ENCODE measurements around the gene GJA9.
"Not testable (repeated sequence)": the region's sequence is repeated elsewhere in the genome, so short reads cannot be mapped to it uniquely, and the experiment has no call there.

The GJA9 gene

DNA sequence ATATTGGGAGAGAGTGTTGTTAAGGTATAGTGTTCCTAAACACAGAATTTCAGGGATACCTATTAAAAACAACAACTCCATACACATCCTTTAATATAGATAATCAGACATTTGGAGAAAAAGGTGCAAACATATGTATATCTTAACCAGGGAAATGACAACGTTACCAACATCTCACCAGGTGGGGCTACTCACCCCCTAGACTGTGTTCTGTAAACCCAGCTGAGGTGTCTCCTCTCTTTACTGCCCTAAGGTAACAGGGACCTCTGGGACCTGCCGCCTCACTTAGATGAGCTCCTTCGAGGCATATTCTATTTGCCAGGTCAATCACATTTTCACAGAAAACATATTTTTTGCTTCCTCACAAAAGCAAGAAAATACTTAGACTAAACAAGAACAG lies 35.2 kb downstream of the GJA9 start:
- Histone ChIP-seq H3K9me3 (ENCODE audit: control insufficient read depth, insufficient read depth, low read depth, low read length) (no peaks in the 10 kb centered on the region), H3K27me3 (ENCODE audit: control insufficient read depth, insufficient read depth, low read length) (no peaks in the 10 kb centered on the region), H3K9ac (ENCODE audit: low read length) (no peak overlapping the region), H3K4me3 (ENCODE audit: low read depth, low read length) (no peak overlapping the region), H3K4me1 (ENCODE audit: control insufficient read depth, insufficient read depth, low read length) (no peaks in the 10 kb centered on the region), H3K27ac (ENCODE audit: low read depth, low read length) (no peak overlapping the region), H3K36me3 (ENCODE audit: control insufficient read depth, insufficient read depth, low read length) (peaks cover 56% of the 10 kb centered on the region)

- H3K27me3 ChIP-seq (ENCODE audit: control insufficient read depth, insufficient read depth, low read length); H3K9ac ChIP-seq (ENCODE audit: low read length); H3K4me3 ChIP-seq (ENCODE audit: low read depth, low read length); H3K4me1 ChIP-seq (ENCODE audit: control insufficient read depth, insufficient read depth, low read length); H3K9me3 ChIP-seq (ENCODE audit: control insufficient read depth, insufficient read depth, low read depth, low read length); H3K27ac ChIP-seq (ENCODE audit: low read depth, low read length): not testable (repeated sequence)
- H3K36me3 ChIP-seq (ENCODE audit: control insufficient read depth, insufficient read depth, low read length): peaks cover 49% of the 10 kb centered on the region
Observed at GRCh38 chr1:38845088-38845487, 36.3 kb downstream of the GJA9 start.

GRCh38 chr1:38840281-38840680 lies 41.1 kb downstream of the GJA9 start:
- Histone ChIP-seq H3K4me1 (ENCODE audit: control insufficient read depth, insufficient read depth, low read length) (peaks cover 9% of the 10 kb centered on the region), H3K36me3 (ENCODE audit: control insufficient read depth, insufficient read depth, low read length) (peaks cover 33% of the 10 kb centered on the region), H3K9me3 (ENCODE audit: control insufficient read depth, insufficient read depth, low read depth, low read length) (no peaks in the 10 kb centered on the region), H3K9ac (ENCODE audit: low read length) (no peak overlapping the region), H3K27me3 (ENCODE audit: control insufficient read depth, insufficient read depth, low read length) (no peaks in the 10 kb centered on the region), H3K27ac (ENCODE audit: low read depth, low read length) (no peak overlapping the region), H3K4me3 (ENCODE audit: low read depth, low read length) (no peak overlapping the region)

GRCh38 chr1:38839363-38839762 lies 42.0 kb downstream of the GJA9 start:
- Histone ChIP-seq H3K36me3 (ENCODE audit: control insufficient read depth, insufficient read depth, low read length) (peaks cover 32% of the 10 kb centered on the region), H3K27me3 (ENCODE audit: control insufficient read depth, insufficient read depth, low read length) (no peaks in the 10 kb centered on the region), H3K4me1 (ENCODE audit: control insufficient read depth, insufficient read depth, low read length) (peaks cover 9% of the 10 kb centered on the region), H3K9ac (ENCODE audit: low read length) (no peak overlapping the region), H3K4me3 (ENCODE audit: low read depth, low read length) (no peak overlapping the region), H3K9me3 (ENCODE audit: control insufficient read depth, insufficient read depth, low read depth, low read length) (no peaks in the 10 kb centered on the region), H3K27ac (ENCODE audit: low read depth, low read length) (no peak overlapping the region)

DNA sequence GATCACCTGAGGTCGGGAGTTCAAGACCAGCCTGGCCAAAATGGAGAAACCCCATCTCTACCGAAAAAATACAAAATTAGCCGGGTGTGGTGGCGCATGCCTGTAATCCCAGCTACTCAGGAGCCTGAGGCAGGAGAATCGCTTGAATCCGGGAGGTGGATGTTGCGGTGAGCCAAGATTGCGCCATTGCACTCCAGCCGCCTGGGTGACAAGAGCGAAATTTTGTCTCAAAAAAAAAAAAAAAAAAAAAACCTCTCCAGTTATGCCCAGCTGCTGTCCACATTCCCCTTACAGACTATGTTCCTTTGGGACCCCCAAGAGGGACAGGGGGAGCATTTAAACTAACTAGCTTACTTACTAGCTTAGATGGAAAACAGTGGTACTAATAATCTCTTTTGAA lies 45.1 kb downstream of the GJA9 start:
- not testable (repeated sequence) for H3K9me3 ChIP-seq (ENCODE audit: control insufficient read depth, insufficient read depth, low read depth, low read length); H3K4me1 ChIP-seq (ENCODE audit: control insufficient read depth, insufficient read depth, low read length); H3K4me3 ChIP-seq (ENCODE audit: low read depth, low read length); H3K27me3 ChIP-seq (ENCODE audit: control insufficient read depth, insufficient read depth, low read length); H3K27ac ChIP-seq (ENCODE audit: low read depth, low read length); H3K9ac ChIP-seq (ENCODE audit: low read length)
- peaks cover 20% of the 10 kb centered on the region for H3K36me3 ChIP-seq (ENCODE audit: control insufficient read depth, insufficient read depth, low read length)

DNA sequence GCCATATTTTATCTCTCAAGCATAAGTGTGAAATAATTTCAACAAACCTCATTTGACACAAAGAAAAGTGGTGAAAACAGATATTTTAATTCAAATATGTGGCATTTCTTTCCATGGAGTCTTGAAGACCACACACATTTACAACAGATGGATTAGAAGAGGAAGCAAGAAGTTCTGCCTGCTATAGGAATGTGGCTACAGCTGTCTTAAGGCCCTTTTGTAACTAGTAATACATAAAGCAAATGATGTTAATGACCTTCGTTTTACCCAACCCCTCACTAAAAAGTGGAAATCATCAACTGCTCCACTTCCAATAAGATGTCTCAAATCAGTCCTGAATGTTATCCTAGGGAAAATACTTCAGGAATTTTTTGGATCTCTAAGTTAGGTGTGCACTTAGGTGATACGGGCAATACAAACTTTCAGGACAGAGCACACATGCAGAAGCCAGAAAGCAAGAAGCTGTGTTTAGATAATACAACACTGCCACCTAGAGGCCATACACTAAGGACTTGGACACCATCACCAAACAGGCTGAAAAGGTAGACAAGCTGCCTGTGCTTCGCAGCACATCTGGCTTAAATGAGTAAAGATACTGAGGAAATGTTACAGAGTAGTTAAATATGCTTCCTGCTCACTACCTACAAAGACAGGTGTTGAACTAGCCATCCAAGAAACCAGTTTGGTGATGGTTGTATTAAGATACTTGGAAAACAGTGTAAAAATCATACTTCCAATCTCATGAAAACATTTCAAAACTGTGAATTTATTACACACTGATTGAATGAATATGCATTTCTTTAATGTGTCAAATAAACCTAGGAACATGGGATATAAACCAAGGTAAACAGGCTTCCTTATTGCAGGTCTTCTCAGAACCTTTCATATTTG lies 46.2 kb downstream of the GJA9 start:
- no peak overlapping the region for H3K27ac ChIP-seq (ENCODE audit: low read depth, low read length)
- H3K9ac ChIP-seq (ENCODE audit: low read length): no peak overlapping the region
- H3K4me1 ChIP-seq (ENCODE audit: control insufficient read depth, insufficient read depth, low read length): peaks cover 9% of the 10 kb centered on the region
- no peak overlapping the region for H3K4me3 ChIP-seq (ENCODE audit: low read depth, low read length)
- H3K36me3 ChIP-seq (ENCODE audit: control insufficient read depth, insufficient read depth, low read length): peaks cover 18% of the 10 kb centered on the region
- H3K27me3 ChIP-seq (ENCODE audit: control insufficient read depth, insufficient read depth, low read length): no peaks in the 10 kb centered on the region
- no peaks in the 10 kb centered on the region for H3K9me3 ChIP-seq (ENCODE audit: control insufficient read depth, insufficient read depth, low read depth, low read length)

GRCh38 chr1:38834221-38834782 lies 47.1 kb downstream of the GJA9 start:
- H3K36me3 ChIP-seq (ENCODE audit: control insufficient read depth, insufficient read depth, low read length): peaks cover 12% of the 10 kb centered on the region
- no peak overlapping the region for H3K27ac ChIP-seq (ENCODE audit: low read depth, low read length)
- H3K9me3 ChIP-seq (ENCODE audit: control insufficient read depth, insufficient read depth, low read depth, low read length): no peaks in the 10 kb centered on the region
- peaks cover 9% of the 10 kb centered on the region for H3K4me1 ChIP-seq (ENCODE audit: control insufficient read depth, insufficient read depth, low read length)
- no peak overlapping the region for H3K9ac ChIP-seq (ENCODE audit: low read length)
- no peak overlapping the region for H3K4me3 ChIP-seq (ENCODE audit: low read depth, low read length)
- no peaks in the 10 kb centered on the region for H3K27me3 ChIP-seq (ENCODE audit: control insufficient read depth, insufficient read depth, low read length)

DNA sequence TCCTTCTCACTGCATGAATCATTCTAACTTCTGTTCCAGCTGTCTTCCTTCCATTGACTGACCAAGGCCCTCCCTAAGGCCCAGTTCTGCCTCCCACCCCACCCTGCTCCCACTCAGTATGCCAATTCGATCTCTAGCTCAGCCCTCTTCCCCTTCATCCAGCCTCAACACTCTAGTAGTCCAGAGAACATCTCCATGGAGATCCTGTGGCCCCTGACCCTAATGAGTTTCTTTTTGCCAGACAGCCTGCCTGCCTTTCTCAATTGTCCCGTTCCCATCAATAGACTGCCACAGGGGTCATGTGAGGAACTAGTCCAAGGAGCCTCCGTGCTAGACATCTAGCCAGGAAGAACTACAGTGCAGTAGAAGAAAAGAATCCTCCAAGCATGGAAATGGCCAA lies 48.2 kb downstream of the GJA9 start:
- no peaks in the 10 kb centered on the region for H3K9me3 ChIP-seq (ENCODE audit: control insufficient read depth, insufficient read depth, low read depth, low read length)
- H3K4me3 ChIP-seq (ENCODE audit: low read depth, low read length): no peak overlapping the region

GRCh38 chr1:38832370-38832734 lies 49.0 kb downstream of the GJA9 start:
- Histone ChIP-seq H3K9ac (ENCODE audit: low read length) (no peak overlapping the region), H3K36me3 (ENCODE audit: control insufficient read depth, insufficient read depth, low read length) (no peaks in the 10 kb centered on the region), H3K27me3 (ENCODE audit: control insufficient read depth, insufficient read depth, low read length) (no peaks in the 10 kb centered on the region), H3K9me3 (ENCODE audit: control insufficient read depth, insufficient read depth, low read depth, low read length) (no peaks in the 10 kb centered on the region), H3K4me1 (ENCODE audit: control insufficient read depth, insufficient read depth, low read length) (peaks cover 9% of the 10 kb centered on the region), H3K27ac (ENCODE audit: low read depth, low read length) (no peak overlapping the region), H3K4me3 (ENCODE audit: low read depth, low read length) (no peak overlapping the region)

More for the DNA sequence above, 48.2 kb downstream of the GJA9 start:
- Histone ChIP-seq H3K4me1 (ENCODE audit: control insufficient read depth, insufficient read depth, low read length) (peaks cover 9% of the 10 kb centered on the region), H3K9ac (ENCODE audit: low read length) (no peak overlapping the region), H3K27ac (ENCODE audit: low read depth, low read length) (no peak overlapping the region), H3K27me3 (ENCODE audit: control insufficient read depth, insufficient read depth, low read length) (no peaks in the 10 kb centered on the region), H3K36me3 (ENCODE audit: control insufficient read depth, insufficient read depth, low read length) (0 out of 2 replicates have a peak, but pooled peaks cover under 1% of the 10 kb centered on the region)

GRCh38 chr1:38831731-38832369 lies 49.5 kb downstream of the GJA9 start:
- Histone ChIP-seq H3K4me1 (ENCODE audit: control insufficient read depth, insufficient read depth, low read length) (peaks cover 4% of the 10 kb centered on the region; the same call in 1 of the 2 replicates), H3K36me3 (ENCODE audit: control insufficient read depth, insufficient read depth, low read length) (no peaks in the 10 kb centered on the region), H3K9me3 (ENCODE audit: control insufficient read depth, insufficient read depth, low read depth, low read length) (no peaks in the 10 kb centered on the region), H3K4me3 (ENCODE audit: low read depth, low read length) (no peak overlapping the region), H3K9ac (ENCODE audit: low read length) (no peak overlapping the region), H3K27ac (ENCODE audit: low read depth, low read length) (no peak overlapping the region), H3K27me3 (ENCODE audit: control insufficient read depth, insufficient read depth, low read length) (no peaks in the 10 kb centered on the region)

GRCh38 chr1:38829368-38829767 lies 52.0 kb downstream of the GJA9 start:
- no peak overlapping the region for H3K27ac ChIP-seq (ENCODE audit: low read depth, low read length)
- no peaks in the 10 kb centered on the region for H3K36me3 ChIP-seq (ENCODE audit: control insufficient read depth, insufficient read depth, low read length)
- H3K4me3 ChIP-seq (ENCODE audit: low read depth, low read length): no peak overlapping the region
- no peak overlapping the region for H3K9ac ChIP-seq (ENCODE audit: low read length)
- no peaks in the 10 kb centered on the region for H3K9me3 ChIP-seq (ENCODE audit: control insufficient read depth, insufficient read depth, low read depth, low read length)
- 0 out of 2 replicates have a peak, but pooled peaks cover 3% of the 10 kb centered on the region for H3K27me3 ChIP-seq (ENCODE audit: control insufficient read depth, insufficient read depth, low read length)
- H3K4me1 ChIP-seq (ENCODE audit: control insufficient read depth, insufficient read depth, low read length): no peaks in the 10 kb centered on the region

All from HUES6 (cell line).